Stomach smooth muscle (tissue), 2 donors: Measurements from ENCODE around the gene ZFP3.
"Not testable (repeated sequence)": the region's sequence is repeated elsewhere in the genome, so short reads cannot be mapped to it uniquely, and the experiment has no call there.

ENCODE experiments used
- H3K27ac ChIP-seq: one replicate; pipeline ENCODE4 v1.7.0; 2013; ENCODE audit warnings: mild to moderate bottlenecking, low read length, inconsistent platforms
- H3K27me3 ChIP-seq, 2 donors: one replicate each; pipeline ENCODE4 v1.7.0; 2013; ENCODE audit warnings: low read length in 2 of 2; ENCODE audit not compliant: insufficient read depth in 2 of 2, control insufficient read depth in 1 of 2
- H3K36me3 ChIP-seq, 2 donors: one replicate each; pipeline ENCODE4 v1.7.0; 2013; ENCODE audit warnings: low read length in 2 of 2; ENCODE audit not compliant: control insufficient read depth in 2 of 2, insufficient read depth in 2 of 2
- H3K4me1 ChIP-seq: one replicate; pipeline ENCODE4 v1.7.0; 2013; ENCODE audit warnings: low read length; ENCODE audit not compliant: control insufficient read depth, insufficient read depth
- H3K4me3 ChIP-seq, 2 donors: one replicate each; pipeline ENCODE4 v1.7.0; 2013; ENCODE audit warnings: low read length in 2 of 2
- H3K9ac ChIP-seq, 2 donors: one replicate each; pipeline ENCODE4 v1.7.0; 2013; ENCODE audit warnings: low read length in 2 of 2, mild to moderate bottlenecking in 1 of 2
- H3K9me3 ChIP-seq, 2 donors: one replicate each; pipeline ENCODE4 v1.7.0; 2013; ENCODE audit warnings: low read length in 2 of 2; ENCODE audit not compliant: control insufficient read depth in 2 of 2
- donor health status: healthy.
- donor health status: Pancreatic carcinoma.

The ZFP3 gene

DNA sequence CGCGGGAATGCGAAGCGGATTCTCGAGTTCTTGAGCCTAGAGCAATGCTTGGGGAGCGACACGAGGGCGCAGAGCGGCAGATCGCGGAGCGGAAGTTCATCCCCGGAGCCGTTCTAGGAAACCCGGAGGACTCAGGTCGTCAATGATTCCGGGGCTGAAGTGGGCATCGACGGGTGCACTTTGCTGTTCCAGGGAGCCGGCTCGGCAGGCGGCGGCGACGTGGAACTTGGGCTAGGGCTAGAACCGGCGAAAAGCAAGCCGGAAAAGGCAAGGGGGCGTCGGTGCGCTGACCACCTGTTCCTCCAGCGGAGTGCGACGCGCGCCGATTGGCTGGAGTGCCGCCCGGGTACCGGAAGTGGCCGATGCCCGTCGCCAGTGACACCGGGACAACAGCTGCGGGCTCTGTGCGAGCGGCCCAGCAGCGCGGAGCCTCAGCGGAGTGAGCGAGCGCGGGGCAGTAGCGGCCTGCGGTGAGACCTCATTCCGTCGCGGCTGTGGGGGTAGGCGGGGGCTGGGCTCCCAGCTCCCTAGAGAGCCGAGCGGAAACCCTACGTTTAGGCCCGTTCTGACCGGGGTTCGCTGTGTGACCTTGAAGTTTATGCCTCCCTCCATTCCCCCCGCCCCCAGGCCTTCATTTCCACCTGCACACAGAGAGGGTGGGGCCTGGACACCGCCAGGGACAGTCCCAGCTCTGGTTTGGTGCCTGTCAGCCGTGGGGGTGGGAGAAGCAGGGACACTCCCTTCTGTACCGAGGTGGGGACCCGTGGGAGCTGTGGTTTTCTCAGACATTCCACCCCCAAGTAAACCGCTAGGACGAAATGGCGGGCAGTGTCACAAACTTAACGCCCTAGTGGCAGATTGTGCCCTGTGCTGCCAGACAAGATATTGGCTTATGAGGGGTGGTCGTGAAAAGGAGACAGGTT, at the start of gene ZFP3:
Gene ZFP3 (plus strand): TSS at position 362 of the 923 bp plus-strand sequence. CDS start 13,038 bp downstream, outside the sequence.
- Histone ChIP-seq H3K27me3 (no peaks in the 10 kb centered on the region), H3K36me3 (no peaks in the 10 kb centered on the region), H3K9me3 (no peaks in the 10 kb centered on the region), H3K9ac (peak within 1 kb of the TSS; percentile 88 to 94), H3K4me3 (peak within 1 kb of the TSS; percentile 92 to 95), H3K4me1 (peaks cover 17% of the 10 kb centered on the region), H3K27ac (peak within 1 kb of the TSS; percentile 80)

DNA sequence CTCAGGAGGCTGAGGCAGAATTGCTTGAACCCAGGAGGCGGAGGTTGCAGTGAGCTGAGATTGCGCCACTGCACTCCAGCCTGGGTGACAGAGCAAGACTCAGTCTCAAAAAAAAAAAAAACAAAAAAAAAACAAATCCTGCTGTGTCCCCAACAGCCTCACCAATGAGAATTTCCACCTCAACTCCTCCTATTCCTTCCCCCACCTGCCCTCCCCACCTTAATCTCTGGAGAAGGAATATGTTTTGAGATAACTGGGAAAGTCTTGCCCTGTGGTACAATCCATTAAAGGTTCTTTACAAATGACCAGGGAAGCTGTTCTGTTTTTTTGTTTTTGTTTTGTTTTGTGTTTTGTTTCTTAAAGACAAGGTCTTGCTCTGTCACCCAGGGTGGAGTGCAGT, 48.1 kb upstream of the ZFP3 start:
- H3K36me3 ChIP-seq, H3K27ac ChIP-seq, H3K9me3 ChIP-seq: not testable (repeated sequence)

DNA sequence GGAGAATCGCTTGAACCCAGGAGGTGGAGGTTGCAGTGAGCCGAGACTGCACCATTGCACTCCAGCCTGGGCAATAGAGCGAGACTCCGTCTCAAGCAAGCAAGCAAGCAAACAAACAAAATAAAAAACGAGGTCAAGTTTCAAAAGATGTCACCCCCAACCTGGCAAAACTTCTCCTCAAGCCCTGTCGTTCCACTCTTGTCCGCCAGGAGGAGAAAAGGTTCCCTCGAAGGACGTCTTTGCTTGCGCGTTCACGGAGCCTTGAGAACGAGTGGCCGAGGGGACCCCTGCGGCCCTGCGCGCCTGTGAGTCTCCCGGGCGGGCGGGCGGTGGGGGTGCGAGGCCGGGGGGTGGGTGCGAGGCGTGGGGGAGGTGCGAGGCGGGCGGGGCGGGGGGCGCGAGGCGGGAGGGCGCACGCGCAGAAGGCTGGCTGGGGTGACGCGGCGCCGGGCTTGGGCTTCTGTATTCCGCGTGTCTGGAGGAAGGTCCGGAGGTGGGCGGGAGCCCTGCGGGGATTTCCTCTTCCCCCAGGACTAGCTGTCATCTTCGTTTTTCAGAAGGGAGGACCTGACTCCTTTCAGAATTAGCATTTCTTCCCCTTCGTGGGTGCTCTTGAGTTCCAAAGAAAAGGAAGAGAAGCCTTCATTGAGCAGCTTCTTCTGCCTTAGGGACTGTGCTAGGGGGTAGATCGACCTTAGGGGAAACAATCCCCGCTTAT, 46.7 kb upstream of the ZFP3 start:
- H3K4me3 ChIP-seq, result peak overlapping the region; percentile 68 to 70

More for the DNA sequence above, 48.1 kb upstream of the ZFP3 start:
- not testable (repeated sequence) for H3K4me1 ChIP-seq, H3K27me3 ChIP-seq, H3K4me3 ChIP-seq, H3K9ac ChIP-seq

DNA sequence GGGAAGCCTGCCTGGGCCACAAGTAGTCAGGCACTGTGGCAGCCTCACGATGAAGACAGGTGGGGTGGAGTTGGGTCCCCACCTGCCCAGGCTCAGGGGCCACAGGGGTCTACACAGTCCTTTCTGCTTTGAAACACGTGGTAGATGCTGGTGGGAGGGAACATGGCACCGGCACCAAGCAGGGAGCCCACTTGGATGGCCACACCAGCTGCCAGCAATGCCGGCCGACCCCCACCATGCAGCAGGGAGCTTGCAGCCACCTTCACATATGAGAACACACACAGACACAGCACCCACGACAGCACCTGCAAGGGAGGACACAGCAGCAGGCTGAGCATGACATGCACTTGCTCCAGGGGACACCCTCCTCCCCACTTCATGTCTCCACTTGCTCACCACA, 45.4 kb upstream of the ZFP3 start:
- H3K27ac ChIP-seq, result no peak overlapping the region
- no peaks in the 10 kb centered on the region for H3K9me3 ChIP-seq
- H3K36me3 ChIP-seq, result no peaks in the 10 kb centered on the region
- H3K4me1 ChIP-seq, result peaks cover 3% of the 10 kb centered on the region
- H3K9ac ChIP-seq, result no peak overlapping the region
- H3K27me3 ChIP-seq, result peaks cover 2 to 5% of the 10 kb centered on the region in 2 donors
- no peak overlapping the region for H3K4me3 ChIP-seq

More for the DNA sequence above, 46.7 kb upstream of the ZFP3 start:
- Histone ChIP-seq H3K27me3 (peaks cover 2 to 5% of the 10 kb centered on the region in 2 donors), H3K27ac (no peak overlapping the region), H3K4me1 (peaks cover 3% of the 10 kb centered on the region), H3K9me3 (no peaks in the 10 kb centered on the region), H3K36me3 (no peaks in the 10 kb centered on the region), H3K9ac (peak overlapping the region; percentile 59 to 64)

DNA sequence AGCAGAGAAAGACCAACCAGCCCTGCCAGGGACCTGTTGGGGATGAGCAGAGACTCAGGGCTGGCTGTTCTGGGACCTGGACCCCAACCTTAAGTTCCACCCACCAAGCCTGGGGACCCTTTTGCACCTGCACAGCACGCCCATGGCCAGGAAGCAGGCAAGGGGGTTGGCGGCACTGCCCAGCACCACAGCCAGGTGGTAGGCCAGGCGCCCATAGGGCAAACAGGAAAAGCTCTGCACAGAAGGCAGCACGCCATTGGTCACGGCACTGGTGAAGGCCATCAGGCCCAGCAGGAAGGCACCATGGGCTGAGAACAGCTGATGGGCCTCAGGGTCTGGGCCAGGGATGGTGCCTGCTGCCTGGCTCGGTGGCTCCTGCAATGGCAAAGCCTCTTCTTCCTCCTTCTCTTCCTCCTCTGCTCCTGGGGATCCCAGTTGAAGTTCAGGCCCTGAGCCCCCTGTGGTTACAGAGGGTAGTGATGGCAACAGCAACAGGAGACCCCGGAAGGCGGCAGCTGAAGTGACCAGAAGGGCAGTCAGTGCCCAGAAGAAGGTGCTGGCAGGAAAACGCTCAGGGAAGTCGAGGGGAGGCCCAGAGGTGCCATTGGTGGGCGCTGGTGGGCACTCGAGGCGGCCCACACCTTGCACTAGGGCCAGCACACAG, 44.8 kb upstream of the ZFP3 start:
- H3K9ac ChIP-seq, result no peak overlapping the region
- H3K36me3 ChIP-seq, result no peaks in the 10 kb centered on the region
- no peaks in the 10 kb centered on the region for H3K9me3 ChIP-seq
- H3K4me1 ChIP-seq, result peaks cover 3% of the 10 kb centered on the region
- H3K27me3 ChIP-seq, result peaks cover 2 to 5% of the 10 kb centered on the region in 2 donors
- no peak overlapping the region for H3K27ac ChIP-seq
- H3K4me3 ChIP-seq, result no peak overlapping the region

DNA sequence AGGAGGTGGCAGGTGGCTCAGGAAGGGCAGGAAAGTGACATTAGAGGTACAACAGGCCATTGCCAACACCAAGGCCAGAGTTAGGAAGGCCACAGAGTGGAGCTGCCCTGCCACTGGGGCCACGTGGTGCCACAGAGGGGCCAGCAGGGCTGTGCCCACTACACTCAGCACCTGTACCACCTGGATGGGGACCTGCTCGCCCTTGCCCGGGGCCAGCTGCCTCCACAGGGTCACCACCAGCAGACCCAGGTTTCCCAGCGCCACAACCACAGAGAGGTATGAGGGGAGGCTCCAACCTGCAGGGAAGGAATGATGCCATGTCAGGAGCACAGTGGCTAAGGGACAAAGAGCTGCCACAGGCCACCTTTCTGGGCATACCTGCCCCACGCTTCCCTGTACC, 44.2 kb upstream of the ZFP3 start:
- Histone ChIP-seq H3K9me3 (no peaks in the 10 kb centered on the region), H3K36me3 (no peaks in the 10 kb centered on the region), H3K9ac (no peak overlapping the region), H3K27me3 (peaks cover 2 to 5% of the 10 kb centered on the region in 2 donors), H3K27ac (no peak overlapping the region), H3K4me1 (peaks cover 3% of the 10 kb centered on the region), H3K4me3 (no peak overlapping the region)

DNA sequence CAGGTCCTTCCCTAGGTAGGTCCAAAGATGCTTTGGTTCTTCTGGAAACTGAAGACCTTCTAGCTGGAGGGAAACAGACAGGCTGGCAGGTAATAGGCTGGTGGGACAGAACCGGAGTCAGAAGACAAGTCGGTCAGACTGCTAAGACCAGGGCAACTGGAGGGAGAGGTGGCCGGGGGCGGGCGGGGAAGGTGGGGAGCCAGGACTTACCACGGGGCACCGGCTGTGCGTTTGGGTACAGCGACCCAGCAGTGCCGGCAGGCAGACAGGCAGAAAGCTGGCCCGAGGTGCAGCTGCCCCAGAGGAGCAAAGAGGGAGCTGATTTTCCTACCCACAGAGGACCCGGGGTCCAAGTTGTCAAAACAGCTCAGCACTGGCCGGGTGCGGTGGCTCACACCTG, 43.6 kb upstream of the ZFP3 start:
- Histone ChIP-seq H3K9me3 (no peaks in the 10 kb centered on the region), H3K27ac (no peak overlapping the region), H3K36me3 (no peaks in the 10 kb centered on the region), H3K27me3 (peaks cover 2 to 5% of the 10 kb centered on the region in 2 donors), H3K4me1 (peaks cover 3% of the 10 kb centered on the region), H3K4me3 (no peak overlapping the region), H3K9ac (no peak overlapping the region)

DNA sequence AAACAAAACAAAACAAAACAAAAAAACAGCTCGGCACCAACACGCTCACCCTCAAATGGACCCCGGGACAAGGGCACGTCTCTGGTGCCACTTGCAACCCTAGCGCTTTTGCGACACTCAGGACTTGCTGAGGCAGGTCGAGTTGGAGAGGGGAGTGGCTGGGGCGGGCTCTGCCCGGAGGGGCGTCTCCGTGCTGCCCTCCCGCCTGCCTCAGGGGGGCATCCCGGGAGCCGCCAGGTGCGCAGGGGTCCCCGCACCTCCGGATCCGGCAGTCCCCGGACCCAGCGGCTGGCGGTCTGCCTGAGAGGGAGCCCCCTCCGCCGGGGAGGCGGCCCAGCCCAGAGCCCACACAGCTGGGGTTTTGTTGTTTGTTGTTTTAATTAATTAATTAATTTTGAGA, 43.0 kb upstream of the ZFP3 start, which contains the start of gene SLC52A1:
Gene SLC52A1 (minus strand): TSS at position 112 of the 400 bp plus-strand sequence. CDS start 820 bp downstream, outside the sequence.
- H3K9ac ChIP-seq, result no peak within 1 kb of the TSS
- no peaks in the 10 kb centered on the region for H3K36me3 ChIP-seq
- peaks cover 3% of the 10 kb centered on the region for H3K4me1 ChIP-seq
- no peaks in the 10 kb centered on the region for H3K9me3 ChIP-seq
- no peak within 1 kb of the TSS for H3K27ac ChIP-seq
- no peak within 1 kb of the TSS for H3K4me3 ChIP-seq
- peaks cover 2 to 5% of the 10 kb centered on the region in 2 donors for H3K27me3 ChIP-seq

DNA sequence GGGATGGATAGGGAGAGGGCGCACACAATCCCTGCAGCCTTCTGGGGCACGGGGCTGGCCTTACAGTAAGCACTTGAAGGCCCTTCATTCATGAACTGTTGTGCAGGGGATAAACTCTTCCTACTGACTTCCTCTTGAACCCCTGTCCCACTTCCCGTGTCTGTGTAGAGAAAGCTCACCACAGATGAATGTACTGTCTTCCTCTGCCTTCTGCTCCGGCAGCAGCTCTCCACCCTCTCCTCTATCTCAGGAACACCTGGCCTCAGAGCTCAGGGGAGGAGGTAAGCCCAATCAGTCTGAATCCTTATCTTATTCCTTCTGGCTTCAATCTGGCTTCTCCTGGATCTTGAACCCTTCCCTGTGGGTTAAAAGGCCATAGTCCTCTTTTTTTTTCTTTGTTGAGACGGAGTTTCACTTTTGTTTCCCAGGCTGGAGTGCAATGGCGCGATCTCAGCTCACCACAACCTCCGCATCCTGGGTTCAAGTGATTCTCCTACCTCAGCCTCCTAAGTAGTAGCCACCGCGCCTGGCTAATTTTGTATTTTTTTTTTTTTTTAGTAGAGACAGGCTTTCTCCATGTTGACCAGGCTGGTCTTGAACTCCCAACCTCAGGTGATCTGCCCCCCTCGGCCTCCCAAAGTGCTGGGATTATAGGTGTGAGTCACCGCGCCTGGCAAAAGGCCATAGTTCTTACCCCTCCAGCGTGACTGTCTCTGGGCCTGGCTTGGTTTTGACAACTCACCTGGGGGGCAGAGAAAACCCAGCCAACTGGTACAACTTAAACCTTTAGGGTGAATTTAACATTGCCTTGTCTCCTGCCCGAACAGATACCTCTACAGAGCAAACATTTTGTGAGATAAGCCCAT, 35.9 kb upstream of the ZFP3 start:
- no peaks in the 10 kb centered on the region for H3K27me3 ChIP-seq
- H3K9me3 ChIP-seq, result no peaks in the 10 kb centered on the region
- H3K4me1 ChIP-seq, result no peaks in the 10 kb centered on the region
- no peak overlapping the region for H3K4me3 ChIP-seq
- no peak overlapping the region for H3K27ac ChIP-seq
- H3K9ac ChIP-seq, result no peak overlapping the region
- no peaks in the 10 kb centered on the region for H3K36me3 ChIP-seq

DNA sequence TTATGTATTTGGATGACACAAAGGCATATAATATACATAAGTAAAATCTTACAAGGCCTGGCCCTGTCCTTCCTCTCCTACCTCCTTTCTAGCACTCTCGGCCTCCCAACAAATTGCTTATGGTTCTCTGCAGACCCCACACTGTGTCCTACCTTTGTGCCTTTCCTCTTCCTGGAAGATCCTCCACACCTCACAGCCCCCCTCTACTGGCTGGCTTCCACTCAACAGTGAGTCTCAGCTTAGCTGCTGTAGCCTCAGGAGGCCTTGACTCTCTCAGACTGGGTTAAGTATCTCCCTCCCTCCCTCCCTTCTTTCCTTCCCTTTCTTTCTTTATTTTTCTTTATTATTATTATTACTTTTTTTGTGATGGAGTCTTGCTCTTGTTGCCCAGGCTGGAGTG, 34.7 kb upstream of the ZFP3 start:
- Histone ChIP-seq H3K4me1 (no peaks in the 10 kb centered on the region), H3K4me3 (no peak overlapping the region), H3K36me3 (no peaks in the 10 kb centered on the region), H3K9me3 (no peaks in the 10 kb centered on the region), H3K9ac (no peak overlapping the region), H3K27ac (no peak overlapping the region), H3K27me3 (no peaks in the 10 kb centered on the region)
